ES-I3 (cell line): ENCODE results near the gene LRP1.

ENCODE experiments used
- H3K36me3 ChIP-seq: 2 replicates; pipeline ENCODE4 v1.6.1; 2013; ENCODE audit warnings: mild to moderate bottlenecking, low read length, control low read depth, moderate library complexity; ENCODE audit not compliant: insufficient read depth
- H3K4me1 ChIP-seq: 2 replicates; pipeline ENCODE4 v1.6.1; 2013; ENCODE audit warnings: mild to moderate bottlenecking, control low read depth, low read length; ENCODE audit not compliant: insufficient read depth
- H3K9ac ChIP-seq: 2 replicates; pipeline ENCODE4 v1.6.1; 2013; ENCODE audit warnings: low read depth, mild to moderate bottlenecking, low read length, moderate library complexity
- H3K9me3 ChIP-seq: 2 replicates; pipeline ENCODE4 v1.6.1; 2013; ENCODE audit warnings: mild to moderate bottlenecking, low read length, moderate library complexity; ENCODE audit not compliant: control insufficient read depth, insufficient read depth

LRP1 gene

GRCh38 chr12:57131896-57132744, 3.8 kb downstream of the LRP1 start:
- Histone ChIP-seq H3K4me1 (peaks cover 61% of the 10 kb centered on the region), H3K9ac (no peak overlapping the region)

GRCh38 chr12:57133013-57133569, 4.8 kb downstream of the LRP1 start:
- Histone ChIP-seq H3K36me3 (no peaks in the 10 kb centered on the region), H3K4me1 (peaks cover 61% of the 10 kb centered on the region), H3K9me3 (no peaks in the 10 kb centered on the region), H3K9ac (no peak overlapping the region)

More at GRCh38 chr12:57131896-57132744, 3.8 kb downstream of the LRP1 start:
- Histone ChIP-seq H3K9me3 (no peaks in the 10 kb centered on the region), H3K36me3 (no peaks in the 10 kb centered on the region)

GRCh38 chr12:57133916-57134315, 5.6 kb downstream of the LRP1 start:
- H3K4me1 ChIP-seq = peaks cover 63% of the 10 kb centered on the region
- no peak overlapping the region for H3K9ac ChIP-seq
- H3K9me3 ChIP-seq = no peaks in the 10 kb centered on the region
- H3K36me3 ChIP-seq = no peaks in the 10 kb centered on the region

- H3K36me3 ChIP-seq = peaks cover 6% of the 10 kb centered on the region; the same call in 1 of the 2 replicates
- peak overlapping the region; percentile 24; the same call in 1 of the 2 replicates for H3K9ac ChIP-seq
- peaks cover 59% of the 10 kb centered on the region for H3K4me1 ChIP-seq
- no peaks in the 10 kb centered on the region for H3K9me3 ChIP-seq
These were observed 6.7 kb downstream of the LRP1 start for GRCh38 chr12:57134949-57135348.

- H3K9ac ChIP-seq = peak overlapping the region; percentile 24
These were observed 7.4 kb downstream of the LRP1 start for GRCh38 chr12:57135527-57136326.

GRCh38 chr12:57138526-57139272, 10.4 kb downstream of the LRP1 start:
- no peak overlapping the region for H3K9ac ChIP-seq
- peaks cover 23% of the 10 kb centered on the region for H3K4me1 ChIP-seq
- H3K9me3 ChIP-seq = no peaks in the 10 kb centered on the region
- H3K36me3 ChIP-seq = peaks cover 16% of the 10 kb centered on the region

More at GRCh38 chr12:57135527-57136326, 7.4 kb downstream of the LRP1 start:
- Histone ChIP-seq H3K36me3 (peaks cover 6% of the 10 kb centered on the region; the same call in 1 of the 2 replicates), H3K9me3 (no peaks in the 10 kb centered on the region), H3K4me1 (peaks cover 52% of the 10 kb centered on the region)

GRCh38 chr12:57139796-57140649, 11.7 kb downstream of the LRP1 start:
- Histone ChIP-seq H3K4me1 (peaks cover 14% of the 10 kb centered on the region), H3K9me3 (no peaks in the 10 kb centered on the region), H3K9ac (no peak overlapping the region), H3K36me3 (peaks cover 18% of the 10 kb centered on the region)

- Histone ChIP-seq H3K9ac (no peak overlapping the region), H3K36me3 (peaks cover 26% of the 10 kb centered on the region), H3K9me3 (no peaks in the 10 kb centered on the region), H3K4me1 (peaks cover 4% of the 10 kb centered on the region; the same call in 1 of the 2 replicates)
These were observed 13.0 kb downstream of the LRP1 start for GRCh38 chr12:57141249-57141648.

GRCh38 chr12:57142121-57142520, 13.8 kb downstream of the LRP1 start:
- Histone ChIP-seq H3K9ac (no peak overlapping the region), H3K36me3 (peaks cover 30% of the 10 kb centered on the region), H3K9me3 (no peaks in the 10 kb centered on the region), H3K4me1 (peaks cover 9% of the 10 kb centered on the region)

GRCh38 chr12:57142727-57143126, 14.4 kb downstream of the LRP1 start:
- Histone ChIP-seq H3K9me3 (no peaks in the 10 kb centered on the region), H3K9ac (no peak overlapping the region), H3K36me3 (peaks cover 30% of the 10 kb centered on the region), H3K4me1 (peaks cover 15% of the 10 kb centered on the region)

- no peak overlapping the region for H3K9ac ChIP-seq
- no peaks in the 10 kb centered on the region for H3K9me3 ChIP-seq
- H3K4me1 ChIP-seq = peaks cover 19% of the 10 kb centered on the region
- H3K36me3 ChIP-seq = peaks cover 33% of the 10 kb centered on the region
These were observed 15.2 kb downstream of the LRP1 start for GRCh38 chr12:57143454-57143853.

GRCh38 chr12:57145460-57146059, 17.3 kb downstream of the LRP1 start:
- Histone ChIP-seq H3K4me1 (peaks cover 18% of the 10 kb centered on the region), H3K9ac (no peak overlapping the region), H3K36me3 (peaks cover 26% of the 10 kb centered on the region)

GRCh38 chr12:57146092-57146491, 17.8 kb downstream of the LRP1 start:
- peaks cover 18% of the 10 kb centered on the region for H3K4me1 ChIP-seq
- peaks cover 26% of the 10 kb centered on the region for H3K36me3 ChIP-seq
- H3K9me3 ChIP-seq = no peaks in the 10 kb centered on the region
- no peak overlapping the region for H3K9ac ChIP-seq

More at GRCh38 chr12:57145460-57146059, 17.3 kb downstream of the LRP1 start:
- H3K9me3 ChIP-seq = no peaks in the 10 kb centered on the region
